Activated T-helper 2 cell treated with anti-CD3 and anti-CD28 coated beads, Interferon-gamma antibody, Interleukin-2, Interleukin-4, amounts not matched to agents 10 μg/mL and 5 μg/mL and 100 μg/mL, durations not matched to agents 14 hours and 24 hours and 36 hours (primary cell): ENCODE measurements around the gene ID4. TPM values are rescaled to one million over a fixed set of nuclear protein-coding genes. Genes with fewer than 3 reads are reported as not detected.

Source experiments
- DNase-seq: peaks from one replicate; pipeline ENCODE4 v3.0.0; 2021; ENCODE audit warnings: low spot score
- H3K27ac Mint-ChIP-seq: one replicate; pipeline ENCODE4 v1.8.0; 2021; ENCODE audit warnings: mixed read lengths
- H3K27me3 Mint-ChIP-seq: one replicate; pipeline ENCODE4 v1.8.0; 2021; ENCODE audit warnings: low read depth, mixed read lengths
- H3K36me3 Mint-ChIP-seq: one replicate; pipeline ENCODE4 v1.8.0; 2021; ENCODE audit warnings: low read depth, mixed read lengths
- H3K4me1 Mint-ChIP-seq: one replicate; pipeline ENCODE4 v1.8.0; 2021; ENCODE audit warnings: low read depth, mixed read lengths
- H3K4me3 Mint-ChIP-seq: one replicate; pipeline ENCODE4 v1.8.0; 2021; ENCODE audit warnings: low read depth, mild to moderate bottlenecking, moderate library complexity, mixed read lengths
- H3K9me3 Mint-ChIP-seq: one replicate; pipeline ENCODE4 v1.8.0; 2021; ENCODE audit warnings: mixed read lengths
- intact Hi-C: fragments of 100-400 bp; cut with micrococcal nuclease; formaldehyde crosslinking; loops from one replicate; pipeline ENCODE4 v1.15.1; 2023
- total RNA-seq: library from RNA; stranded (reverse); gene quantifications from 2 replicates; pipeline ENCODE4 v1.2.3, GENCODE V29; 2022

Gene ID4
- total RNA-seq, 1 donor from 2014 or later, result not detected

- Mint-ChIP-seq H3K27ac (no peak overlapping the region), H3K4me3 (no peak overlapping the region), H3K36me3 (peaks cover 3% of the 10 kb centered on the region), H3K9me3 (no peaks in the 10 kb centered on the region), H3K27me3 (peaks cover 53% of the 10 kb centered on the region), H3K4me1 (peaks cover 2% of the 10 kb centered on the region)
- DNase-seq, result no peak
- intact Hi-C loops, result loop anchor here (10.0 kb wide), 1 partner anchor 1756 kb away; the partner anchor contains the start of gene SOX4
Observed at GRCh38 chr6:19838442-19839236, 1.5 kb downstream of the ID4 start.

DNA sequence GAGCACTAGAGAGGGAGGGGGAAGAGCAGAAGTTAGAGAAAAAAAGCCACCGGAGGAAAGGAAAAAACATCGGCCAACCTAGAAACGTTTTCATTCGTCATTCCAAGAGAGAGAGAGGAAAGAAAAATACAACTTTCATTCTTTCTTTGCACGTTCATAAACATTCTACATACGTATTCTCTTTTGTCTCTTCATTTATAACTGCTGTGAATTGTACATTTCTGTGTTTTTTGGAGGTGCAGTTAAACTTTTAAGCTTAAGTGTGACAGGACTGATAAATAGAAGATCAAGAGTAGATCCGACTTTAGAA lies 2.0 kb downstream of the ID4 start:
- no peak overlapping the region for H3K27ac Mint-ChIP-seq
- peaks cover 2% of the 10 kb centered on the region for H3K4me1 Mint-ChIP-seq
- DNase-seq, result no peak
- peaks cover 54% of the 10 kb centered on the region for H3K27me3 Mint-ChIP-seq
- peaks cover 3% of the 10 kb centered on the region for H3K36me3 Mint-ChIP-seq
- intact Hi-C loops, result loop anchor here (10.0 kb wide), 1 partner anchor 1756 kb away; the partner anchor contains the start of gene SOX4
- H3K9me3 Mint-ChIP-seq, result no peaks in the 10 kb centered on the region
- no peak overlapping the region for H3K4me3 Mint-ChIP-seq

GRCh38 chr6:19839788-19840187 lies 2.6 kb downstream of the ID4 start:
- Mint-ChIP-seq H3K4me3 (no peak overlapping the region), H3K36me3 (peaks cover 3% of the 10 kb centered on the region), H3K27me3 (peaks cover 54% of the 10 kb centered on the region), H3K9me3 (no peaks in the 10 kb centered on the region), H3K4me1 (peaks cover 2% of the 10 kb centered on the region), H3K27ac (no peak overlapping the region)
- DNase-seq, result no peak
- intact Hi-C loops, result loop anchor here (10.0 kb wide), 1 partner anchor 1755 kb away; the partner anchor contains the start of gene SOX4

DNA sequence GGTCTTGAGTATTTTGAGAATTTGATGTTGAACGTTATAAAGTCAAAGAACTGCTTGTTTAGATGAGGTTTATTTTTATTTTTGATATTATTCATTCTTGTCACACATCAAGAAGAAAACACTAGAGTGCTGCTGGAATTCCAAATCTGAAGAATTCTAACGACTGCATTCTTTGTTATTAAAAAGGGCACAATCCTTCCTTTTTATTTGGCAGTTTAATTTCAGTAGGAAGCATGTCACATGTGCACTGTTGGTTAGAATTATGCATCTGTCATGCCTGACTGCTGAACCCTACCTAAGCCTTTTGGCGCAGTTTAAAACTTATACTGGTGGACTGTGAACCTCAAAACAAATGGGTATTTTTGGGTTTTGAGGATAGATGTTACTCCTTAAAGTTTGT lies 4.0 kb downstream of the ID4 start:
- intact Hi-C loops, result no loop called here
- Mint-ChIP-seq H3K27ac (no peak overlapping the region), H3K27me3 (peaks cover 41% of the 10 kb centered on the region), H3K4me1 (peaks cover 2% of the 10 kb centered on the region), H3K36me3 (peaks cover 3% of the 10 kb centered on the region), H3K4me3 (no peak overlapping the region), H3K9me3 (no peaks in the 10 kb centered on the region)
- no peak for DNase-seq

- peaks cover 35% of the 10 kb centered on the region for H3K27me3 Mint-ChIP-seq
- intact Hi-C loops, result no loop called here
- no peak overlapping the region for H3K27ac Mint-ChIP-seq
- H3K4me1 Mint-ChIP-seq, result peaks cover 2% of the 10 kb centered on the region
- no peaks in the 10 kb centered on the region for H3K9me3 Mint-ChIP-seq
- no peak overlapping the region for H3K4me3 Mint-ChIP-seq
- no peak for DNase-seq
- H3K36me3 Mint-ChIP-seq, result no peaks in the 10 kb centered on the region
Observed at GRCh38 chr6:19842030-19842615, 5.0 kb downstream of the ID4 start.

GRCh38 chr6:19844689-19845088 lies 7.5 kb downstream of the ID4 start:
- H3K27me3 Mint-ChIP-seq, result peaks cover 24% of the 10 kb centered on the region
- H3K36me3 Mint-ChIP-seq, result no peaks in the 10 kb centered on the region
- no peaks in the 10 kb centered on the region for H3K9me3 Mint-ChIP-seq
- no peak for DNase-seq
- H3K4me1 Mint-ChIP-seq, result no peaks in the 10 kb centered on the region
- H3K27ac Mint-ChIP-seq, result no peak overlapping the region
- H3K4me3 Mint-ChIP-seq, result no peak overlapping the region
- intact Hi-C loops, result no loop called here

- intact Hi-C loops, result no loop called here
- H3K36me3 Mint-ChIP-seq, result no peaks in the 10 kb centered on the region
- H3K4me3 Mint-ChIP-seq, result no peak overlapping the region
- H3K4me1 Mint-ChIP-seq, result no peaks in the 10 kb centered on the region
- no peak for DNase-seq
- no peak overlapping the region for H3K27ac Mint-ChIP-seq
- no peaks in the 10 kb centered on the region for H3K9me3 Mint-ChIP-seq
- H3K27me3 Mint-ChIP-seq, result peaks cover 17% of the 10 kb centered on the region
Observed at GRCh38 chr6:19845266-19846041, 8.3 kb downstream of the ID4 start.

GRCh38 chr6:19848465-19849029 lies 11.4 kb downstream of the ID4 start:
- intact Hi-C loops, result no loop called here
- no peak for DNase-seq
- H3K27me3 Mint-ChIP-seq, result peaks cover 6% of the 10 kb centered on the region
- no peaks in the 10 kb centered on the region for H3K9me3 Mint-ChIP-seq
- no peak overlapping the region for H3K27ac Mint-ChIP-seq
- no peaks in the 10 kb centered on the region for H3K4me1 Mint-ChIP-seq
- H3K36me3 Mint-ChIP-seq, result no peaks in the 10 kb centered on the region
- H3K4me3 Mint-ChIP-seq, result no peak overlapping the region

- no peaks in the 10 kb centered on the region for H3K9me3 Mint-ChIP-seq
- no peaks in the 10 kb centered on the region for H3K4me1 Mint-ChIP-seq
- no peak overlapping the region for H3K27ac Mint-ChIP-seq
- no peaks in the 10 kb centered on the region for H3K36me3 Mint-ChIP-seq
- DNase-seq, result no peak
- intact Hi-C loops, result no loop called here
- H3K4me3 Mint-ChIP-seq, result no peak overlapping the region
- peaks cover 4% of the 10 kb centered on the region for H3K27me3 Mint-ChIP-seq
Observed at GRCh38 chr6:19849196-19849595, 12.0 kb downstream of the ID4 start.

DNA sequence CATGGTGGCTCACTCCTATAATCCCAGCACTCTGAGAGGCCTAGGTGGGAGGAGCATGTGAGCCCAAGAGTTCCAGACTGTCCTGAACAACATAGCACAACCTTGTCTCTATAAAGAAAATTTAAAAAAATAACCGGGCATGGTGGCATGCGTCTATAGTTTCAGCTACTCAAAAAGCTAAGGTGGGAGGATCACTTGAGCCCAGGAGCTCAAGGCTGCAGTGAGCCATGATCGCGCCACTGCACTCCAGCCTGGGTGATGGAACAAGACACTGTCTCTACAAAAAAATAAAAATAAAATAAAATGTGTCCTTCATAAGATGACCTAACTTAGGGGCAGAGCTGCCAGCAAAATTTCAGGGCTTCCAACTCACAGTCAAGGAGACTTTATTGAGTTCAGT lies 12.6 kb downstream of the ID4 start:
- Mint-ChIP-seq H3K9me3 (no peaks in the 10 kb centered on the region), H3K4me3 (no peak overlapping the region), H3K36me3 (no peaks in the 10 kb centered on the region), H3K4me1 (no peaks in the 10 kb centered on the region), H3K27ac (no peak overlapping the region), H3K27me3 (no peaks in the 10 kb centered on the region)
- intact Hi-C loops, result no loop called here
- DNase-seq, result no peak

DNA sequence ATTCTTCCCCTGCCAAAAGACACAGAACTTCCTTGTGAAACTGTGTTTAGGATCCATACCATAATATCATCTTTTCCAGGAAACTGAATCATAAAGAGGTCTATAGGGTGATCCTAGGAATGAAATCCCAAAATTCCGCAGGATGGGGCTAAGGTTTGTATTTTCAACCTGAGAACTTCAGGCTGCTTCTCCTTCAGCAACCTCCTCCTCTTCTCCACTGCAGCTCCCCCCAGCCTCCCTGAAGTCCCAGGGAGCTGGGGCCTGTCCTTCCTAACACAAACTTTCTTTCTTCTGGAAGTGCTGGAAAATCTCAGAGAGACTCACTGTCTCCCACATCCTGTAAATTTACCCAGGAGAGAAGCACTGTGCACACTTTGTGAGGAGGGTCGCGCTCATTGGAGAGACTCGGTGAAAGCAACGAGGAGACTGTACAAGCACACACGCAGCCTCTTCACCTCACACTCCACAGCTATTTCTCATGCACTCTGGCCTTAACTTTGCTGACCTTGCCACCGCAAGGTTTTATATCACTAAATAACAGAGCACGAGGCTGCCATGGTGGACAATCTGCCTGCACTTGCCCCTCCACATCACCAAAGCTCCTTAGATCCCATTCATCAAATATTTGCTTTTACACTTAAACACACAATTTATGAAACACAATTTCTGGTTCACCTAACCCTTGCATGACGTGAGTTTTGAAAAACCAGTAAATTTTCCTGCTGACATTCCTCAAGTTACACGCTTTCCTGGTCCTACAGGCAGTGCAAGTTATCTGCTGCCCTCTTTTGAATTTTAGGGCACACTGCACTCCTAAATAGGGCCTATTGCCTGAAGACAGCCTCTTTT lies 14.3 kb downstream of the ID4 start:
- H3K36me3 Mint-ChIP-seq, result no peaks in the 10 kb centered on the region
- H3K27me3 Mint-ChIP-seq, result no peaks in the 10 kb centered on the region
- no peak overlapping the region for H3K27ac Mint-ChIP-seq
- H3K4me3 Mint-ChIP-seq, result no peak overlapping the region
- no peaks in the 10 kb centered on the region for H3K4me1 Mint-ChIP-seq
- DNase-seq, result no peak
- intact Hi-C loops, result no loop called here
- no peaks in the 10 kb centered on the region for H3K9me3 Mint-ChIP-seq

DNA sequence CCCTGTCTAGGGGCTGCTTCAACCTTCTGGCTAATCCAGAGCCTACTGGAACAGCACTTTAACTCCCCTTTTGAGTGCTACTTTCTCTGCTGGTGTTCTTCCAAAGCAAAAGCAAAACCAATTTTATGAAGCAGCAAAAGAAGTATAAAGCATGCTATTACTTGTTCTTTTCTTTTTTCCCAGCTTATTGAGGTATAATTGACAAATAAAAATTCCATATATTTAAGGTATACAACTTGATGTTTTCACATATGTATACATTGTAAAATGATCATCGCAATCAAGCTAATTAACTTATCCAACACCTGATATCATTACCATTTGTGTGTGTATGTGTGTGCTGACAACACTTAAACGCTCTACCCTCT lies 14.9 kb downstream of the ID4 start:
- DNase-seq, result no peak
- H3K4me1 Mint-ChIP-seq, result no peaks in the 10 kb centered on the region
- H3K27me3 Mint-ChIP-seq, result no peaks in the 10 kb centered on the region
- H3K4me3 Mint-ChIP-seq, result no peak overlapping the region
- intact Hi-C loops, result no loop called here
- no peaks in the 10 kb centered on the region for H3K36me3 Mint-ChIP-seq
- no peaks in the 10 kb centered on the region for H3K9me3 Mint-ChIP-seq
- no peak overlapping the region for H3K27ac Mint-ChIP-seq
